CD14-positive monocyte (primary cell): ENCODE measurements around the gene TTC38. TPM values are rescaled to one million over a fixed set of nuclear protein-coding genes. Genes with fewer than 3 reads are reported as not detected.

Experiments
- DNase-seq, 3 donors: peaks; one replicate each; pipeline ENCODE4 v3.0.0-alpha.2; 2011 to 2022
- H2AFZ ChIP-seq: 2 replicates; pipeline ENCODE4 v1.6.0; 2012; ENCODE audit warnings: mild to moderate bottlenecking, low read depth, low read length, inconsistent platforms; ENCODE audit not compliant: insufficient read depth, poor library complexity, severe bottlenecking
- H3K27ac ChIP-seq, 2 donors: 1 replicate in 1 of 2; 2 replicates in 1 of 2; pipeline ENCODE4 v1.5.1; 2012 to 2013; ENCODE audit warnings: low read length in 2 of 2, control low read depth in 1 of 2, inconsistent platforms in 1 of 2, low read depth in 1 of 2, mild to moderate bottlenecking in 1 of 2
- H3K27me3 ChIP-seq, 2 donors: one replicate each; pipeline versions ENCODE4 v1.6.0 to v1.6.1; 2011 to 2013; ENCODE audit warnings: low read length in 2 of 2; ENCODE audit not compliant: control insufficient read depth in 2 of 2, insufficient read depth in 2 of 2
- H3K36me3 ChIP-seq, 2 donors: replicated peaks in 1 of 2; 1 replicate in 1 of 2; 2 replicates in 1 of 2; pipeline versions ENCODE4 v1.5.1 to v1.6.1; 2012 to 2013; ENCODE audit warnings: low read length in 2 of 2, control low read depth in 1 of 2, inconsistent platforms in 1 of 2, mild to moderate bottlenecking in 1 of 2; ENCODE audit not compliant: insufficient read depth in 2 of 2, control insufficient read depth in 1 of 2
- H3K4me1 ChIP-seq, 2 donors: 1 replicate in 1 of 2; 2 replicates in 1 of 2; pipeline versions ENCODE4 v1.5.1 to v1.6.1; 2012 to 2013; ENCODE audit warnings: low read length in 2 of 2, control low read depth in 1 of 2, inconsistent platforms in 1 of 2, mild to moderate bottlenecking in 1 of 2, moderate library complexity in 1 of 2; ENCODE audit not compliant: insufficient read depth in 2 of 2, control insufficient read depth in 1 of 2
- H3K4me2 ChIP-seq: replicated peaks from 2 replicates; pipeline ENCODE3; 2012; ENCODE audit warnings: low read length, moderate library complexity, mild to moderate bottlenecking; ENCODE audit not compliant: poor library complexity, severe bottlenecking; ENCODE audit errors: extremely low read depth
- H3K4me3 ChIP-seq, 3 experiments: fragments of 200-600 bp in 1 of 3; sonication (generic) in 1 of 3; replicated peaks in 1 of 3; 1 replicate in 2 of 3; 2 replicates in 1 of 3; pipeline ENCODE4 v1.5.1; 2011 to 2013; ENCODE audit warnings: low read length in 3 of 3, mild to moderate bottlenecking in 3 of 3, control low read depth in 2 of 3, low read depth in 2 of 3, inconsistent platforms in 1 of 3, moderate library complexity in 1 of 3
- H3K79me2 ChIP-seq: 2 replicates; pipeline ENCODE4 v1.6.0; 2012; ENCODE audit warnings: mild to moderate bottlenecking, control low read depth, inconsistent platforms, low read length, moderate library complexity; ENCODE audit not compliant: insufficient read depth
- H3K9ac ChIP-seq: 2 replicates; pipeline ENCODE4 v1.6.0; 2017; ENCODE audit warnings: low read length, mild to moderate bottlenecking; ENCODE audit not compliant: insufficient read depth, poor library complexity, severe bottlenecking
- H3K9me3 ChIP-seq, 2 donors: replicated peaks in 1 of 2; 1 replicate in 1 of 2; 2 replicates in 1 of 2; pipeline versions ENCODE4 v1.5.1 to v1.6.1; 2012 to 2013; ENCODE audit warnings: low read length in 2 of 2, control low read depth in 1 of 2; ENCODE audit not compliant: control insufficient read depth in 1 of 2, insufficient read depth in 1 of 2
- H4K20me1 ChIP-seq: 2 replicates; pipeline ENCODE4 v1.6.0; 2012; ENCODE audit warnings: mild to moderate bottlenecking, low read length, control low read depth, moderate library complexity; ENCODE audit not compliant: insufficient read depth
- H3K27ac Mint-ChIP-seq, 7 donors: one replicate each; pipeline ENCODE4 v1.8.0; 2020; ENCODE audit warnings: mild to moderate bottlenecking in 7 of 7, mixed read lengths in 7 of 7, moderate library complexity in 6 of 7, inconsistent platforms in 2 of 7
- H3K27me3 Mint-ChIP-seq, 3 donors: one replicate each; pipeline ENCODE4 v1.8.0; 2021 to 2022; ENCODE audit warnings: low read depth in 3 of 3, mild to moderate bottlenecking in 3 of 3, mixed read lengths in 3 of 3, moderate library complexity in 3 of 3, inconsistent platforms in 1 of 3
- H3K36me3 Mint-ChIP-seq, 2 donors: one replicate each; pipeline ENCODE4 v1.8.0; 2020; ENCODE audit warnings: mixed read lengths in 2 of 2, inconsistent platforms in 1 of 2, mild to moderate bottlenecking in 1 of 2
- H3K4me1 Mint-ChIP-seq: one replicate; pipeline ENCODE4 v1.8.0; 2020; ENCODE audit warnings: mild to moderate bottlenecking, mixed read lengths
- H3K4me3 Mint-ChIP-seq, 2 donors: one replicate each; pipeline ENCODE4 v1.8.0; 2020; ENCODE audit warnings: mild to moderate bottlenecking in 2 of 2, mixed read lengths in 2 of 2, moderate library complexity in 1 of 2
- H3K9me3 Mint-ChIP-seq, 7 donors: one replicate each; pipeline ENCODE4 v1.8.0; 2020 to 2022; ENCODE audit warnings: mixed read lengths in 7 of 7, mild to moderate bottlenecking in 6 of 7, moderate library complexity in 6 of 7, inconsistent platforms in 2 of 7
- WGBS: methylation state at CpG from one replicate; pipeline ENCODE4 v1.1.5; 2013; ENCODE audit warnings: missing lambda C conversion rate; ENCODE audit not compliant: insufficient coverage; 5-methylcytosine and 5-hydroxymethylcytosine counted together
- intact Hi-C, 2 donors: fragments of 100-400 bp; cut with micrococcal nuclease; formaldehyde crosslinking; loops; one replicate each; pipeline versions ENCODE4 v1.15.0 to v1.15.1; 2023
- polyA plus RNA-seq, 3 donors: library from polyadenylated mRNA; depleted of rRNA in 1 of 3; unstranded in 2 of 3; stranded (reverse) in 1 of 3; fragments of 300-500 nt in 2 of 3; fragments of >200 nt in 1 of 3; fragmentation: Illumina TruSeq in 2 of 3; gene quantifications; 1 replicate in 2 of 3; 2 replicates in 1 of 3; pipeline ENCODE4 v1.2.3, GENCODE V29; 2012 to 2021
- TF ChIP-seq, protein P1 (sequence below): fragments of 200-600 bp; IDR thresholded peaks from one replicate; pipeline ENCODE4 v1.8.0; 2022; ENCODE audit warnings: antibody characterized with exemption, mild to moderate bottlenecking

Gene TTC38
- polyA plus RNA-seq, 3 donors, result 14.7 to 22.5 (median 17.0) TPM

DNA sequence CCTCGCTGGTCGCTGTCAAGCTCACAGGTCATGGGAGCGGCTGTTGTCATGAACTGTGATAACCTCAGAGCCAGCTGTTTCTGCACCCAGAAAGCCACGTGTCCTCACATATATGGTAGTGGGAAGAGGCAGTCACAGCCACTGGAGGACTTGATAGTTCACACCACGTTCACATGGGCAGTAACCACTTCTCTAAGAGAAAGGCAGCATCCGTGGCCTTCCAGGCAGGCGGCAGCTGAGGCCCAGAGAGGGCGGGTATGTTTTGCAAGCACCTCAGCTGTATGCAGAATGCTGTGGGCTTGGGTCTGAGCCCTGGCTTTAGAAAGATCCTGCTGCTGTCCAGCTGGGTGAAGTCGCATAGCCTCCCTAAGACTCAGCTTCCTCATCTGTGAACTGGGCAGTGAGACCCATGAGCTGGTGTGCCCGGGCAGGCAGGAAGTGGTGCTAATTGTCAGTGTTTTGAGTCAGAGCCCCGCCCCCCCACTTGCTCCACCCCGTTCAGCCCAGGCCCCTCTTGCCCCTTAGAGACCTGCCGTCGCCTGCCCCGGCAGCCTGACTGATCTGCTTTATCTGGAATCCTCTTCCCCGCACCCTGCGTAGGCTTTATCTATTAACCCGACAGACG is 13.3 kb downstream of the TTC38 start:
- Histone ChIP-seq H3K79me2 (no peaks in the 10 kb centered on the region), H3K27ac (no peak overlapping the region), H3K4me2 (no peak overlapping the region), H2AFZ (no peak overlapping the region), H3K27me3 (no peaks in the 10 kb centered on the region), H3K4me1 (no peaks in the 10 kb centered on the region), H3K4me3 (no peak overlapping the region), H3K9ac (no peak overlapping the region), H3K36me3 (peaks cover 78 to 98% of the 10 kb centered on the region in 2 donors), H3K9me3 (no peaks in the 10 kb centered on the region), H4K20me1 (no peaks in the 10 kb centered on the region)
- no peaks in the 10 kb centered on the region for H3K27me3 Mint-ChIP-seq
- H3K27ac Mint-ChIP-seq, result peak overlapping the region in 2 of 7 donors; percentile 58 to 79
- peaks cover 0 to 2% (median 0%) of the 10 kb centered on the region in 7 donors for H3K9me3 Mint-ChIP-seq
- peaks cover 80 to 95% of the 10 kb centered on the region in 2 donors for H3K36me3 Mint-ChIP-seq
- TF ChIP-seq, protein P1, sequence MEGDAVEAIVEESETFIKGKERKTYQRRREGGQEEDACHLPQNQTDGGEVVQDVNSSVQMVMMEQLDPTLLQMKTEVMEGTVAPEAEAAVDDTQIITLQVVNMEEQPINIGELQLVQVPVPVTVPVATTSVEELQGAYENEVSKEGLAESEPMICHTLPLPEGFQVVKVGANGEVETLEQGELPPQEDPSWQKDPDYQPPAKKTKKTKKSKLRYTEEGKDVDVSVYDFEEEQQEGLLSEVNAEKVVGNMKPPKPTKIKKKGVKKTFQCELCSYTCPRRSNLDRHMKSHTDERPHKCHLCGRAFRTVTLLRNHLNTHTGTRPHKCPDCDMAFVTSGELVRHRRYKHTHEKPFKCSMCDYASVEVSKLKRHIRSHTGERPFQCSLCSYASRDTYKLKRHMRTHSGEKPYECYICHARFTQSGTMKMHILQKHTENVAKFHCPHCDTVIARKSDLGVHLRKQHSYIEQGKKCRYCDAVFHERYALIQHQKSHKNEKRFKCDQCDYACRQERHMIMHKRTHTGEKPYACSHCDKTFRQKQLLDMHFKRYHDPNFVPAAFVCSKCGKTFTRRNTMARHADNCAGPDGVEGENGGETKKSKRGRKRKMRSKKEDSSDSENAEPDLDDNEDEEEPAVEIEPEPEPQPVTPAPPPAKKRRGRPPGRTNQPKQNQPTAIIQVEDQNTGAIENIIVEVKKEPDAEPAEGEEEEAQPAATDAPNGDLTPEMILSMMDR, result no peak
- 88% methylated on average over 19 of the region's 19 CpGs for WGBS
- DNase-seq, result no peak
- H3K4me1 Mint-ChIP-seq, result no peaks in the 10 kb centered on the region
- H3K4me3 Mint-ChIP-seq, result no peak overlapping the region
- intact Hi-C loops, result no loop called here

DNA sequence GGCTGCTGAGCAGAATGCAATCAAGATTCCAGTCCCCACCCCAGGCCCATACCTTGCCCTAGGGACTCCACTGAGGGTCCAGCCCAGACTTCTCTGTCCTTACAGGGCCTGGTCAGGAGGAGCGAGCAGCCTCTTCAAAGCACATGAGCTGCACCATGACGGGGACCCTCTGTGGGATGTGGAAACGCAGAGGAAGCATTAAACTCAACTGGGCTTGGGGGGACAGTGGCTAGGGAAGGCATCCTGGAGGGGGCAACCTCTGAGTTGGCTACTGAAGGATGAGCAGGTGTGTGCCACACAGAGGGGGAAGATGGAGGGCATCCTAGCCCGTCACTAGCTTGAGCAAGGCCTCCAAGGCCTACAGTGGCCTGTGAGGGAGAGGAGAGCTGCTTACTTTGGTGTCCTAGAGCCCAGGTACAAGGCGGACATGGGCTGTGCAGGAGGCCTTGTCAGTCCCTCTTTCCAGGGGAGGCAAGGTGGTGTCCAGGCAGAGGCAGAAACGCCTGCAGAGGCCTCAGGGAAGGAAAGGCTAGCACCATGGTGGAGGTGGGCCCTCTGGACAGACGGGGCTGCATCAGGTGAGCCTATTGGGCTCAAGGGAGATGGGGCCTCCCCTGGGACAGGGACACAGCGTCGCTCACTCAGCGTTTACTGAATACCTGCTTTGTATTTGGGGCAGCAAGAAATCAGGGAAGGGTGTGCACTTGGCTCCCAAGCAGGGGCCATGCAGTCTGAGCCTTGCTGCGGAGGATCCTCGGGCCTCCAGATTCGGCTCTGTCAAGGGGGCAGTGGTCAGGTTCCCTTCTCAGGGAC is 14.3 kb downstream of the TTC38 start:
- peaks cover 82 to 98% of the 10 kb centered on the region in 2 donors for H3K36me3 Mint-ChIP-seq
- Histone ChIP-seq H3K4me2 (no peak overlapping the region), H3K79me2 (no peaks in the 10 kb centered on the region), H4K20me1 (no peaks in the 10 kb centered on the region), H3K27me3 (no peaks in the 10 kb centered on the region), H2AFZ (no peak overlapping the region), H3K4me3 (no peak overlapping the region), H3K9me3 (no peaks in the 10 kb centered on the region), H3K4me1 (peaks cover under 1 to 2% of the 10 kb centered on the region in 2 donors), H3K9ac (no peak overlapping the region), H3K36me3 (peaks cover 77 to 99% of the 10 kb centered on the region in 2 donors), H3K27ac (no peak overlapping the region)
- H3K4me3 Mint-ChIP-seq, result no peak overlapping the region
- DNase-seq, result no peak
- peaks cover 0 to 2% (median 0%) of the 10 kb centered on the region in 7 donors for H3K9me3 Mint-ChIP-seq
- H3K27me3 Mint-ChIP-seq, result no peaks in the 10 kb centered on the region
- intact Hi-C loops, result no loop called here
- H3K27ac Mint-ChIP-seq, result peak overlapping the region in 2 of 7 donors; percentile 48 to 61
- H3K4me1 Mint-ChIP-seq, result peaks cover 1% of the 10 kb centered on the region
- TF ChIP-seq, protein P1, result no peak
- 100% methylated on average over 9 of the region's 13 CpGs for WGBS
